HG03442 (cell line): ENCODE results near the gene GALP.
"Not testable (repeated sequence)": the region's sequence is repeated elsewhere in the genome, so short reads cannot be mapped to it uniquely, and the experiment has no call there.

Experiments used
- ATAC-seq: cut with Tn5 transposase; IDR thresholded peaks from one replicate; pipeline ENCODE4 v1.9.1; 2021; ENCODE audit warnings: mild to moderate bottlenecking, moderate library complexity; ENCODE audit not compliant: unreplicated experiment

Gene GALP

GRCh38 chr19:56147307-56147706 lies 28.5 kb upstream of the GALP start:
- ATAC-seq: no peak

- ATAC-seq: no peak
Measured at GRCh38 chr19:56148096-56148495, 27.7 kb upstream of the GALP start.

- ATAC-seq: not testable (repeated sequence)
Measured at GRCh38 chr19:56148955-56149655, 26.7 kb upstream of the GALP start.

GRCh38 chr19:56149656-56150038 lies 26.2 kb upstream of the GALP start:
- no peak for ATAC-seq

- no peak for ATAC-seq
Measured at GRCh38 chr19:56150358-56150757, 25.4 kb upstream of the GALP start.

GRCh38 chr19:56152644-56153043 lies 23.2 kb upstream of the GALP start:
- no peak for ATAC-seq

- no peak for ATAC-seq
Measured at GRCh38 chr19:56153507-56153906, 22.3 kb upstream of the GALP start.

- no peak for ATAC-seq
Measured at GRCh38 chr19:56155124-56155687, 20.6 kb upstream of the GALP start.

GRCh38 chr19:56156768-56157167 lies 19.0 kb upstream of the GALP start:
- no peak for ATAC-seq

GRCh38 chr19:56158170-56158757 lies 17.5 kb upstream of the GALP start:
- ATAC-seq: no peak

- ATAC-seq: no peak
Measured at GRCh38 chr19:56159009-56159559, 16.7 kb upstream of the GALP start.

GRCh38 chr19:56159622-56160271 lies 16.1 kb upstream of the GALP start:
- no peak for ATAC-seq

GRCh38 chr19:56161534-56161933 lies 14.3 kb upstream of the GALP start:
- ATAC-seq: no peak

GRCh38 chr19:56162258-56162657 lies 13.6 kb upstream of the GALP start:
- ATAC-seq: no peak

- no peak for ATAC-seq
Measured at GRCh38 chr19:56163097-56163496, 12.7 kb upstream of the GALP start.

GRCh38 chr19:56167064-56167578 lies 8.7 kb upstream of the GALP start:
- ATAC-seq: no peak

GRCh38 chr19:56170261-56170660 lies 5.5 kb upstream of the GALP start:
- ATAC-seq: no peak

GRCh38 chr19:56174086-56174485 lies 1.7 kb upstream of the GALP start:
- ATAC-seq: no peak

GRCh38 chr19:56174550-56174949 lies 1.3 kb upstream of the GALP start:
- no peak for ATAC-seq

GRCh38 chr19:56176310-56176709 lies 502 bp downstream of the GALP start:
- not testable (repeated sequence) for ATAC-seq

- no peak for ATAC-seq
Measured at GRCh38 chr19:56176881-56177280, 1.1 kb downstream of the GALP start.
